HG02610 (cell line): ENCODE data around the gene USP17L11.
"Not testable (repeated sequence)": the region's sequence is repeated elsewhere in the genome, so short reads cannot be mapped to it uniquely, and the experiment has no call there.

Experiments used
- ATAC-seq: cut with Tn5 transposase; IDR thresholded peaks from one replicate; pipeline ENCODE4 v1.9.1; 2021; ENCODE audit warnings: mild to moderate bottlenecking, moderate library complexity; ENCODE audit not compliant: unreplicated experiment

Gene USP17L11, protein sequence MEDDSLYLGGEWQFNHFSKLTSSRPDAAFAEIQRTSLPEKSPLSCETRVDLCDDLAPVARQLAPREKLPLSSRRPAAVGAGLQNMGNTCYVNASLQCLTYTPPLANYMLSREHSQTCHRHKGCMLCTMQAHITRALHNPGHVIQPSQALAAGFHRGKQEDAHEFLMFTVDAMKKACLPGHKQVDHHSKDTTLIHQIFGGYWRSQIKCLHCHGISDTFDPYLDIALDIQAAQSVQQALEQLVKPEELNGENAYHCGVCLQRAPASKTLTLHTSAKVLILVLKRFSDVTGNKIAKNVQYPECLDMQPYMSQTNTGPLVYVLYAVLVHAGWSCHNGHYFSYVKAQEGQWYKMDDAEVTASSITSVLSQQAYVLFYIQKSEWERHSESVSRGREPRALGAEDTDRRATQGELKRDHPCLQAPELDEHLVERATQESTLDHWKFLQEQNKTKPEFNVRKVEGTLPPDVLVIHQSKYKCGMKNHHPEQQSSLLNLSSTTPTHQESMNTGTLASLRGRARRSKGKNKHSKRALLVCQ

DNA sequence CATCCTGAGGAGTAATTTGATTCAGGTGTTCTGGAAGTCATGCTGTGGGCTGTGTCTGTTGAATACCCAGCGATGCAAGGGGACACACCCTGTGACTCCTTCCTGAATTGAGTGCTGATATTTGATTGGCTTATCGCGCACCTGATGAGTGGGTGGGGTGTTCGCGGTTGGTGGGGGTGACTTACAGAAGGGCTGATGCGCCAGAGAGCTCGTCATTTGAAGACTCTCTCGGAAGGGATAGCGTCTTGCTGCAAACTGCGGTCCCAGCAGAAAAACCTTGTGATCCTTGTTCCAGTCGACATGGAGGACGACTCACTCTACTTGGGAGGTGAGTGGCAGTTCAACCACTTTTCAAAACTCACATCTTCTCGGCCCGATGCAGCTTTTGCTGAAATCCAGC is at the start of gene USP17L11:
Gene USP17L11 (plus strand): TSS at position 301 of the 400 bp plus-strand sequence. CDS start 0 bp downstream, at position 301.
- ATAC-seq = not testable (repeated sequence)

DNA sequence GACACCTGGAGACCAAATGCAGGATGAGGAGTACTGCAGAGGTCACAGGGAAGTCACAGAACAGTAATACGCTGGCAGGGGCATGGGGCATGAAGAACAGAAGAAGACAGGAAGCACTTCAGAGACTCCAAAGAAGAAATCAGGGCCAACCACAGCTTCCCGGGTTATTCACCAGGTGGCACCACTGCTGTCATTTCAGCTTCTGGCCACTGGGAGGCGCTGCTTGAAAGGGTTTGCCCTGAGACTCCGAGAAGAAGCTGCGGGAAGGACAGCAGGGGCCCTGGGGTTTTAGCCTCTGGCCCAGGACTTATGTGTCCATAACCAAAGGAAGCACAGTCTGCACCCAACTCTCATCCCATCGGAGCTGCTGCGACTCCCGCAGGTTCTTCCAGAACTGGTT is 49.2 kb upstream of the USP17L11 start:
- not testable (repeated sequence) for ATAC-seq

DNA sequence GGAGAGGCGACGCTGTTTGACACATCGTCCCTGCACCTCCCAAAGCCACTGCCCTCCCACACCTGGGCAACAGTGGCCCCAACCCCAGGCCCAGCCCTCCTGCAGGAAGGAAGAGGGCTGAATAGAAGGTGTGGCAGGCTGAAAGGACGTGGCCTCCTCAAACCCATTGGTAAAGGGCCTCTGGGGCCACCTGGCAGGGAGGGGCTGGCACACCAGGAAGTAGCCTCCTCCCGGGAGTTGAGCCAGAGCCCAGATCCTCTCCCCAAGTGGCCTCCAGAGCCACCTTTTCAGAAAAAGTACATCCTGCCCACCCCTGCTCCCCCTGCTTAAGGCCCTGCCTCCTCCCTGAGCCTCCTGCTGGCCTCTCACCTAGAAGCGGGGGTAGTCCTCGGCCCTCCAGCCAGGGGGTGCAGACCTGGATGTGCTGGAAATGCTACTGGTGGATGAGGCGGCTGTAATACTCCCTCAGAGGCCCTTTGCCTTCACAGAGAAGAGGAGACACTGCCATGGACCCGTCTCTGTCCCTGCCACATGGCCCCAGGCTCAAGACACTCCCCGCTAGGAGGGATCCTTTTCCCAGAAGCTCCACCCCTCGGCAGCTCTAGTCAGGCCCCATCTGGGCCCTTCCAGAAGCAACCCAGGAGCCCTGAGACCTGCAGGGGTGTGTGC is 45.3 kb upstream of the USP17L11 start, which contains the start of gene FAM90A26:
Gene FAM90A26 (plus strand): TSS at position 619 of the 669 bp plus-strand sequence. CDS start 2,764 bp downstream, outside the sequence.
- not testable (repeated sequence) for ATAC-seq

DNA sequence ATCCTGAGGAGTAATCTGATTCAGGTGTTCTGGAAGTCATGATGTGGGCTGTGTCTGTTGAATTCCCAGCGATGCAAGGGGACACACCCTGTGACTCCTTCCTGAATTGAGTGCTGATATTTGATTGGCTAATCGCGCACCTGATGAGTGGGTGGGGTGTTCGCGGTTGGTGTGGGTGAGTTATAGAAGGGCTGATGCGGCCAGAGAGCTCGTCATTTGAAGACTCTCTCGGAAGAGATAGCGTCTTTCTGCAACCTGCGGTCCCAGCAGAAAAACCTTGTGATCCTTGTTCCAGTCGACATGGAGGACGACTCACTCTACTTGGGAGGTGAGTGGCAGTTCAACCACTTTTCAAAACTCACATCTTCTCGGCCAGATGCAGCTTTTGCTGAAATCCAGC is 4.8 kb upstream of the USP17L11 start, which contains the start of gene USP17L10:
Gene USP17L10 (plus strand): TSS at position 301 of the 400 bp plus-strand sequence. CDS start 0 bp downstream, at position 301.
- ATAC-seq = not testable (repeated sequence)

DNA sequence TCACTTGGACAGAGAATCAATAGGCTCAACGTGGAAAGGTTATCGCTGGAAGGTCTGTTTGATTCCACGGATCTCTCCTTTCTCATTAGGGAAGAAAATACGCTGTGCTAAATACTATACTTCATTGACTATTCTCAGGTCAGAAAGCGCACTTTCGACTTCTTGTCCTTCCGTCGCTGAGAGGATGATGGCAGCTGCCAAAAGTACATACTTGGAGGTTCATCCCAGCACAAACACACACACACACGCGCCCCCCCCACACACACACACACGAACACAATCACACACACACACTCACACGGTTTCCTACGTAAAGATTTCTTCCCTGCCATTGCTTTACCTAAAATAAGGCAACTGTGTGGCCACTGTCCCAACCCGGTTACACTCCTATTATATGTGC is 504 bp upstream of the USP17L11 start:
- ATAC-seq = not testable (repeated sequence)

DNA sequence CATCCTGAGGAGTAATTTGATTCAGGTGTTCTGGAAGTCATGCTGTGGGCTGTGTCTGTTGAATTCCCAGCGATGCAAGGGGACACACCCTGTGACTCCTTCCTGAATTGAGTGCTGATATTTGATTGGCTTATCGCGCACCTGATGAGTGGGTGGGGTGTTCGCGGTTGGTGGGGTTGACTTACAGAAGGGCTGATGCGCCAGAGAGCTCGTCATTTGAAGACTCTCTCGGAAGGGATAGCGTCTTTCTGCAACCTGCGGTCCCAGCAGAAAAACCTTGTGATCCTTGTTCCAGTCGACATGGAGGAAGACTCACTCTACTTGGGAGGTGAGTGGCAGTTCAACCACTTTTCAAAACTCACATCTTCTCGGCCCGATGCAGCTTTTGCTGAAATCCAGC is 4.6 kb downstream of the USP17L11 start, which contains the start of gene USP17L12:
Gene USP17L12 (plus strand): TSS at position 301 of the 400 bp plus-strand sequence. CDS start 0 bp downstream, at position 301.
- ATAC-seq = not testable (repeated sequence)

DNA sequence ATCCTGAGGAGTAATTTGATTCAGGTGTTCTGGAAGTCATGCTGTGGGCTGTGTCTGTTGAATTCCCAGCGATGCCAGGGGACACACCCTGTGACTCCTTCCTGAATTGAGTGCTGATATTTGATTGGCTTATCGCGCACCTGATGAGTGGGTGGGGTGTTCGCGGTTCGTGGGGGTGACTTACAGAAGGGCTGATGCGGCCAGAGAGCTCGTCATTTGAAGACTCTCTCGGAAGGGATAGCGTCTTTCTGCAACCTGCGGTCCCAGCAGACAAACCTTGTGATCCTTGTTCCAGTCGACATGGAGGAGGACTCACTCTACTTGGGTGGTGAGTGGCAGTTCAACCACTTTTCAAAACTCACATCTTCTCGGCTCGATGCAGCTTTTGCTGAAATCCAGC is 9.4 kb downstream of the USP17L11 start, which contains the start of gene USP17L13:
Gene USP17L13 (plus strand): TSS at position 301 of the 400 bp plus-strand sequence. CDS start 0 bp downstream, at position 301.
- not testable (repeated sequence) for ATAC-seq

DNA sequence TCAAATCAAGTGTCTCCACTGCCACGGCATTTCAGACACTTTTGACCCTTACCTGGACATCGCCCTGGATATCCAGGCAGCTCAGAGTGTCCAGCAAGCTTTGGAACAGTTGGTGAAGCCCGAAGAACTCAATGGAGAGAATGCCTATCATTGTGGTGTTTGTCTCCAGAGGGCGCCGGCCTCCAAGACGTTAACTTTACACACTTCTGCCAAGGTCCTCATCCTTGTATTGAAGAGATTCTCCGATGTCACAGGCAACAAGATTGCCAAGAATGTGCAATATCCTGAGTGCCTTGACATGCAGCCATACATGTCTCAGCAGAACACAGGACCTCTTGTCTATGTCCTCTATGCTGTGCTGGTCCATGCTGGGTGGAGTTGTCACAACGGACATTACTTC is 15.0 kb downstream of the USP17L11 start:
- not testable (repeated sequence) for ATAC-seq

DNA sequence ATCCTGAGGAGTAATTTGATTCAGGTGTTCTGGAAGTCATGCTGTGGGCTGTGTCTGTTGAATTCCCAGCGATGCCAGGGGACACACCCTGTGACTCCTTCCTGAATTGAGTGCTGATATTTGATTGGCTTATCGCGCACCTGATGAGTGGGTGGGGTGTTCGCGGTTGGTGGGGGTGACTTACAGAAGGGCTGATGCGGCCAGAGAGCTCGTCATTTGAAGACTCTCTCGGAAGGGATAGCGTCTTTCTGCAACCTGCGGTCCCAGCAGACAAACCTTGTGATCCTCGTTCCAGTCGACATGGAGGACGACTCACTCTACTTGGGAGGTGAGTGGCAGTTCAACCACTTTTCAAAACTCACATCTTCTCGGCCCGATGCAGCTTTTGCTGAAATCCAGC is 18.9 kb downstream of the USP17L11 start, which contains the start of gene USP17L15:
Gene USP17L15 (plus strand): TSS at position 301 of the 400 bp plus-strand sequence. CDS start 0 bp downstream, at position 301.
- ATAC-seq = not testable (repeated sequence)

DNA sequence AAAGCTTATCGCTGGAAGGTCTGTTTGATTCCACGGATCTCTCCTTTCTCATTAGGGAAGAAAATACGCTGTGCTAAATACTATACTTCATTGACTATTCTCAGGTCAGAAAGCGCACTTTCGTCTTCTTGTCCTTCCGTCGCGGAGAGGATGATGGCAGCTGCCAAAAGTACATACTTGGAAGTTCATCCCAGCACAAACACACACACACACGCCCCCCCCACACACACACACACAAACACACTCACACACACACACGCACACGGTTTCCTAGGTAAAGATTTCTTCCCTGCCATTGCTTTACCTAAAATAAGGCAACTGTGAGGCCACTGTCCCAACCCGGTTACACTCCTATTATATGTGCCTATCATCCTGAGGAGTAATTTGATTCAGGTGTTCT is 23.3 kb downstream of the USP17L11 start:
- not testable (repeated sequence) for ATAC-seq

DNA sequence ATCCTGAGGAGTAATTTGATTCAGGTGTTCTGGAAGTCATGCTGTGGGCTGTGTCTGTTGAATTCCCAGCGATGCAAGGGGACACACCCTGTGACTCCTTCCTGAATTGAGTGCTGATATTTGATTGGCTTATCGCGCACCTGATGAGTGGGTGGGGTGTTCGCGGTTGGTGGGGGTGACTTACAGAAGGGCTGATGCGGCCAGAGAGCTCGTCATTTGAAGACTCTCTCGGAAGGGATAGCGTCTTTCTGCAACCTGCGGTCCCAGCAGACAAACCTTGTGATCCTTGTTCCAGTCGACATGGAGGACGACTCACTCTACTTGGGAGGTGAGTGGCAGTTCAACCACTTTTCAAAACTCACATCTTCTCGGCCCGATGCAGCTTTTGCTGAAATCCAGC is 28.4 kb downstream of the USP17L11 start, which contains the start of gene USP17L17:
Gene USP17L17 (plus strand): TSS at position 301 of the 400 bp plus-strand sequence. CDS start 0 bp downstream, at position 301.
- not testable (repeated sequence) for ATAC-seq

DNA sequence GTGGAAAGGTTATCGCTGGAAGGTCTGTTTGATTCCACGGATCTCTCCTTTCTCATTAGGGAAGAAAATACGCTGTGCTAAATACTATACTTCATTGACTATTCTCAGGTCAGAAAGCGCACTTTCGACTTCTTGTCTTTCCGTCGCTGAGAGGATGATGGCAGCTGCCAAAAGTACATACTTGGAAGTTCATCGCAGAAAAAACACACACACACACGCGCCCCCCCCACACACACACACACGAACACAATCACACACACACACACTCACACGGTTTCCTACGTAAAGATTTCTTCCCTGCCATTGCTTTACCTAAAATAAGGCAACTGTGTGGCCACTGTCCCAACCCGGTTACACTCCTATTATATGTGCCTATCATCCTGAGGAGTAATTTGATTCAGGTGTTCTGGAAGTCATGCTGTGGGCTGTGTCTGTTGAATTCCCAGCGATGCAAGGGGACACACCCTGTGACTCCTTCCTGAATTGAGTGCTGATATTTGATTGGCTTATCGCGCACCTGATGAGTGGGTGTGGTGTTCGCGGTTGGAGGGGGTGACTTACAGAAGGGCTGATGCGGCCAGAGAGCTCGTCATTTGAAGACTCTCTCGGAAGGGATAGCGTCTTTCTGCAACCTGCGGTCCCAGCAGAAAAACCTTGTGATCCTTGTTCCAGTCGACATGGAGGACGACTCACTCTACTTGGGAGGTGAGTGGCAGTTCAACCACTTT is 32.9 kb downstream of the USP17L11 start, which contains the start of gene USP17L18:
Gene USP17L18 (plus strand): TSS at position 678 of the 728 bp plus-strand sequence. CDS start 0 bp downstream, at position 678.
- not testable (repeated sequence) for ATAC-seq

DNA sequence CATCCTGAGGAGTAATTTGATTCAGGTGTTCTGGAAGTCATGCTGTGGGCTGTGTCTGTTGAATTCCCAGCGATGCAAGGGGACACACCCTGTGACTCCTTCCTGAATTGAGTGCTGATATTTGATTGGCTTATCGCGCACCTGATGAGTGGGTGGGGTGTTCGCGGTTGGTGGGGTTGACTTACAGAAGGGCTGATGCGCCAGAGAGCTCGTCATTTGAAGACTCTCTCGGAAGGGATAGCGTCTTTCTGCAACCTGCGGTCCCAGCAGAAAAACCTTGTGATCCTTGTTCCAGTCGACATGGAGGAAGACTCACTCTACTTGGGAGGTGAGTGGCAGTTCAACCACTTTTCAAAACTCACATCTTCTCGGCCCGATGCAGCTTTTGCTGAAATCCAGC is 37.9 kb downstream of the USP17L11 start, which contains the start of gene USP17L19:
Gene USP17L19 (plus strand): TSS at position 301 of the 400 bp plus-strand sequence. CDS start 0 bp downstream, at position 301.
- ATAC-seq = not testable (repeated sequence)

DNA sequence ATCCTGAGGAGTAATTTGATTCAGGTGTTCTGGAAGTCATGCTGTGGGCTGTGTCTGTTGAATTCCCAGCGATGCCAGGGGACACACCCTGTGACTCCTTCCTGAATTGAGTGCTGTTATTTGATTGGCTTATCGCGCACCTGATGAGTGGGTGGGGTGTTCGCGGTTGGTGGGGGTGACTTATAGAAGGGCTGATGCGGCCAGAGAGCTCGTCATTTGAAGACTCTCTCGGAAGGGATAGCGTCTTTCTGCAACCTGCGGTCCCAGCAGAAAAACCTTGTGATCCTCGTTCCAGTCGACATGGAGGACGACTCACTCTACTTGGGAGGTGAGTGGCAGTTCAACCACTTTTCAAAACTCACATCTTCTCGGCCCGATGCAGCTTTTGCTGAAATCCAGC is 42.6 kb downstream of the USP17L11 start, which contains the start of gene USP17L20:
Gene USP17L20 (plus strand): TSS at position 301 of the 400 bp plus-strand sequence. CDS start 0 bp downstream, at position 301.
- ATAC-seq = not testable (repeated sequence)

DNA sequence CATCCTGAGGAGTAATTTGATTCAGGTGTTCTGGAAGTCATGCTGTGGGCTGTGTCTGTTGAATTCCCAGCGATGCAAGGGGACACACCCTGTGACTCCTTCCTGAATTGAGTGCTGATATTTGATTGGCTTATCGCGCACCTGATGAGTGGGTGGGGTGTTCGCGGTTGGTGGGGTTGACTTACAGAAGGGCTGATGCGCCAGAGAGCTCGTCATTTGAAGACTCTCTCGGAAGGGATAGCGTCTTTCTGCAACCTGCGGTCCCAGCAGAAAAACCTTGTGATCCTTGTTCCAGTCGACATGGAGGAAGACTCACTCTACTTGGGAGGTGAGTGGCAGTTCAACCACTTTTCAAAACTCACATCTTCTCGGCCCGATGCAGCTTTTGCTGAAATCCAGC is 47.4 kb downstream of the USP17L11 start, which contains the start of gene USP17L21:
Gene USP17L21 (plus strand): TSS at position 301 of the 400 bp plus-strand sequence. CDS start 0 bp downstream, at position 301.
- not testable (repeated sequence) for ATAC-seq
